Stimulated activated CD8-positive, alpha-beta memory T cell treated with anti-CD3 and anti-CD28 coated beads, Interleukin-12 subunit alpha, Interleukin-12 subunit beta, amount 100 ng/mL, for 24 hours (primary cell): Measurements from ENCODE around the gene HS1BP3.

ENCODE experiments used
- DNase-seq: peaks from one replicate; pipeline ENCODE4 v3.0.0-alpha.2; 2020; ENCODE audit errors: extremely low read depth

Gene HS1BP3

GRCh38 chr2:20663196-20664070, 12.5 kb upstream of the HS1BP3 start:
- DNase-seq = no peak

- DNase-seq = no peak
Measured at GRCh38 chr2:20662308-20662937, 11.5 kb upstream of the HS1BP3 start.

GRCh38 chr2:20661421-20662307, 10.8 kb upstream of the HS1BP3 start:
- no peak for DNase-seq

GRCh38 chr2:20660506-20661420, 9.9 kb upstream of the HS1BP3 start:
- no peak for DNase-seq

- DNase-seq = no peak
Measured at GRCh38 chr2:20657522-20658235, 6.8 kb upstream of the HS1BP3 start.

GRCh38 chr2:20656561-20656960, 5.7 kb upstream of the HS1BP3 start:
- no peak for DNase-seq

- no peak for DNase-seq
Measured at GRCh38 chr2:20654535-20654813, 3.6 kb upstream of the HS1BP3 start.

GRCh38 chr2:20653695-20654534, 3.0 kb upstream of the HS1BP3 start:
- no peak for DNase-seq

GRCh38 chr2:20652673-20653575, 2.0 kb upstream of the HS1BP3 start:
- DNase-seq = no peak

- no peak for DNase-seq
Measured at GRCh38 chr2:20652141-20652540, 1.2 kb upstream of the HS1BP3 start.

- no peak for DNase-seq
Measured at GRCh38 chr2:20651731-20652099, 817 bp upstream of the HS1BP3 start.

GRCh38 chr2:20650393-20650876, 463 bp downstream of the HS1BP3 start:
- DNase-seq = no peak

GRCh38 chr2:20649976-20650375, 922 bp downstream of the HS1BP3 start:
- DNase-seq = no peak

GRCh38 chr2:20649576-20649975, 1.3 kb downstream of the HS1BP3 start:
- DNase-seq = no peak

- no peak for DNase-seq
Measured at GRCh38 chr2:20648831-20649230, 2.1 kb downstream of the HS1BP3 start.

GRCh38 chr2:20648206-20648605, 2.7 kb downstream of the HS1BP3 start:
- DNase-seq = no peak

GRCh38 chr2:20647738-20648137, 3.2 kb downstream of the HS1BP3 start:
- DNase-seq = no peak

GRCh38 chr2:20647211-20647610, 3.7 kb downstream of the HS1BP3 start:
- DNase-seq = no peak

- DNase-seq = no peak
Measured at GRCh38 chr2:20646446-20646845, 4.5 kb downstream of the HS1BP3 start.
